Fibroblast of lung (primary cell): ENCODE results near the gene AKAP8. TPM values are rescaled to one million over a fixed set of nuclear protein-coding genes. Genes with fewer than 3 reads are reported as not detected.

Experiments
- DNase-seq, 2 donors: peaks; one replicate each; pipeline versions ENCODE4 v3.0.0 to v3.0.0-alpha.2; 2010; ENCODE audit warnings: low read depth in 2 of 2
- H2AFZ ChIP-seq: 2 replicates; pipeline ENCODE4 v1.5.1; 2012; ENCODE audit warnings: low read length, control low read depth, inconsistent platforms
- H3K27ac ChIP-seq: 2 replicates; pipeline ENCODE4 v1.5.1; 2011; ENCODE audit warnings: low read length, control low read depth; ENCODE audit not compliant: insufficient read depth
- H3K27me3 ChIP-seq: 2 replicates; pipeline ENCODE4 v1.5.1; 2011; ENCODE audit warnings: mild to moderate bottlenecking, low read length; ENCODE audit not compliant: control insufficient read depth, insufficient read depth
- H3K36me3 ChIP-seq: 2 replicates; pipeline ENCODE4 v1.5.1; 2011; ENCODE audit warnings: low read length; ENCODE audit not compliant: control insufficient read depth, insufficient read depth
- H3K4me1 ChIP-seq: 2 replicates; pipeline ENCODE4 v1.5.1; 2011; ENCODE audit warnings: low read length; ENCODE audit not compliant: control insufficient read depth, insufficient read depth; ENCODE audit errors: extremely low read depth
- H3K4me2 ChIP-seq: 2 replicates; pipeline ENCODE4 v1.5.1; 2011; ENCODE audit warnings: low read length, control low read depth; ENCODE audit not compliant: insufficient read depth; ENCODE audit errors: extremely low read depth
- H3K4me3 ChIP-seq, 4 experiments: fragments of 200-600 bp in 1 of 4; sonication (generic) in 1 of 4; replicated peaks in 1 of 4; 2 replicates each; pipeline ENCODE4 v1.5.1; 2011 to 2016; ENCODE audit warnings: low read length in 4 of 4, low read depth in 3 of 4, mild to moderate bottlenecking in 3 of 4, control low read depth in 2 of 4, inconsistent platforms in 1 of 4, mixed read lengths in 1 of 4; ENCODE audit not compliant: insufficient read depth in 1 of 4; ENCODE audit errors: control extremely low read depth in 1 of 4
- H3K79me2 ChIP-seq: 2 replicates; pipeline ENCODE4 v1.5.1; 2012; ENCODE audit warnings: mild to moderate bottlenecking, low read length, inconsistent platforms; ENCODE audit not compliant: control insufficient read depth, insufficient read depth
- H3K9ac ChIP-seq: 2 replicates; pipeline ENCODE4 v1.5.1; 2011; ENCODE audit warnings: mild to moderate bottlenecking, low read length, control low read depth; ENCODE audit not compliant: insufficient read depth
- H3K9me3 ChIP-seq: 2 replicates; pipeline ENCODE4 v1.5.1; 2012; ENCODE audit warnings: low read depth, low read length; ENCODE audit not compliant: control insufficient read depth, insufficient read depth
- H4K20me1 ChIP-seq: 2 replicates; pipeline ENCODE4 v1.5.1; 2011; ENCODE audit warnings: low read length; ENCODE audit not compliant: control insufficient read depth, insufficient read depth; ENCODE audit errors: extremely low read depth
- CTCF ChIP-seq, 2 donors: IDR thresholded peaks in 1 of 2; conservative IDR thresholded peaks in 1 of 2; 1 replicate in 1 of 2; 2 replicates in 1 of 2; pipeline ENCODE4 v1.5.1; 2011 to 2012; ENCODE audit warnings: low read length in 2 of 2, control low read depth in 1 of 2, inconsistent platforms in 1 of 2, low read depth in 1 of 2, mild to moderate bottlenecking in 1 of 2
- EZH2 ChIP-seq: IDR thresholded peaks from 2 replicates; pipeline ENCODE4 v1.5.1; 2012; ENCODE audit warnings: low read length, control low read depth, mild to moderate bottlenecking; ENCODE audit errors: missing control alignments
- polyA plus RNA-seq, 2 donors: library from polyadenylated mRNA; depleted of rRNA in 1 of 2; stranded (reverse) in 1 of 2; unstranded in 1 of 2; fragments of >200 nt; gene quantifications; 2 replicates each; pipeline ENCODE4 v1.2.1, GENCODE V29; 2011 to 2012; ENCODE audit warnings: missing spikeins in 1 of 2
- total RNA-seq: library from RNA; depleted of rRNA; stranded (reverse); fragments of >200 nt; gene quantifications from 2 replicates; pipeline ENCODE4 v1.2.1, GENCODE V29; 2014

AKAP8 gene
- total and polyA plus RNA-seq, 2 donors (not counting 1 experiment from before 2014, with no cell fraction given) = 9.9 to 13.0 TPM

- peak; percentile 40 to 52 for DNase-seq
- Histone ChIP-seq H4K20me1 (peaks cover 2% of the 10 kb centered on the region), H3K79me2 (peaks cover 52% of the 10 kb centered on the region)
These were observed 979 bp downstream of the AKAP8 start for GRCh38 chr19:15378534-15379082.

GRCh38 chr19:15374796-15375440, 4.7 kb downstream of the AKAP8 start:
- no peaks in the 10 kb centered on the region for H3K9me3 ChIP-seq
- H2AFZ ChIP-seq = no peak overlapping the region
- no peak overlapping the region for H3K4me3 ChIP-seq
- no peak for TF ChIP-seq EZH2
- TF ChIP-seq CTCF (conservative IDR thresholded peaks at IDR 0.05 in 1 of 2, IDR thresholded peaks at IDR 0.05 in 1 of 2; ENCODE audit: low read depth in 1 of 2, low read length in 2 of 2) = no peak
- no peak overlapping the region for H3K4me2 ChIP-seq
- H3K79me2 ChIP-seq = peaks cover 68% of the 10 kb centered on the region
- no peak for DNase-seq
- H3K36me3 ChIP-seq = peaks cover 21% of the 10 kb centered on the region
- H3K27ac ChIP-seq = peak overlapping the region; percentile 3
- H3K4me1 ChIP-seq = peaks cover 12% of the 10 kb centered on the region
- H4K20me1 ChIP-seq = peaks cover 2% of the 10 kb centered on the region
- H3K27me3 ChIP-seq = no peaks in the 10 kb centered on the region
- H3K9ac ChIP-seq = no peak overlapping the region

More at GRCh38 chr19:15378534-15379082, 979 bp downstream of the AKAP8 start:
- H3K4me2 ChIP-seq = peak overlapping the region; percentile 96
- no peak overlapping the region for H2AFZ ChIP-seq
- peak overlapping the region; percentile 70 to 99 (median 84) for H3K4me3 ChIP-seq
- H3K9ac ChIP-seq = peak overlapping the region; percentile 99
- peaks cover 4% of the 10 kb centered on the region for H3K36me3 ChIP-seq
- H3K27me3 ChIP-seq = no peaks in the 10 kb centered on the region
- TF ChIP-seq CTCF (conservative IDR thresholded peaks at IDR 0.05 in 1 of 2, IDR thresholded peaks at IDR 0.05 in 1 of 2; ENCODE audit: low read depth in 1 of 2, low read length in 2 of 2) = no peak
- TF ChIP-seq EZH2 = no peak
- H3K27ac ChIP-seq = peak overlapping the region; percentile 98
- peaks cover 12% of the 10 kb centered on the region for H3K4me1 ChIP-seq
- no peaks in the 10 kb centered on the region for H3K9me3 ChIP-seq

GRCh38 chr19:15374105-15374651, 5.4 kb downstream of the AKAP8 start:
- peaks cover 12% of the 10 kb centered on the region for H3K4me1 ChIP-seq
- H3K27ac ChIP-seq = peak overlapping the region; percentile 3
- no peaks in the 10 kb centered on the region for H3K27me3 ChIP-seq
- peaks cover 26% of the 10 kb centered on the region for H3K36me3 ChIP-seq
- H2AFZ ChIP-seq = no peak overlapping the region
- no peaks in the 10 kb centered on the region for H3K9me3 ChIP-seq
- H3K9ac ChIP-seq = no peak overlapping the region
- H4K20me1 ChIP-seq = peaks cover 2% of the 10 kb centered on the region
- peaks cover 68% of the 10 kb centered on the region for H3K79me2 ChIP-seq
- no peak overlapping the region for H3K4me2 ChIP-seq
- H3K4me3 ChIP-seq = no peak overlapping the region
- DNase-seq = no peak
- no peak for TF ChIP-seq EZH2
- TF ChIP-seq CTCF (conservative IDR thresholded peaks at IDR 0.05 in 1 of 2, IDR thresholded peaks at IDR 0.05 in 1 of 2; ENCODE audit: low read depth in 1 of 2, low read length in 2 of 2) = no peak
